CD4-positive, alpha-beta T cell treated with Interleukin-15 for 1 hour (primary cell): ENCODE data around the gene ETF1.
"Not testable (repeated sequence)": the region's sequence is repeated elsewhere in the genome, so short reads cannot be mapped to it uniquely, and the experiment has no call there.

ENCODE experiments used
- DNase-seq: peaks from one replicate; pipeline ENCODE4 v3.0.0-alpha.2; 2020

The ETF1 gene

DNA sequence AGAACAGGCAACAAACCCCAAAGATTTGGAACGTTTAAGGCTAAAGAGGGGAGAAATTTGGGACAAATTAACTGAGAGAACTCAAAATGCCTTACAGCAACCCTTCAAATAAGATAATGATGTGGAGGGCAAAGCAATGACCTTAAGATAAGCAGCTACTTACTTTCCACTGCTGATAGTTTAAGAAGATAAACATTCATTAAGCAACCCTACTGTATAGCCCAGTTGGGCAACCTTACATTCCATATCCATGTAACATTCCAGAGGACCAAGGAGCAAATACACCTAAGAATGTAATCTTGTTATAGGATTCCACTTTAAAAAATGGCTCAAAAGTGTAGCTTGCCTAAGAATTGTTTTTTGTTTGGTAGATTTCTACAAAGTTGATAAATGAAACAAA lies 14.8 kb downstream of the ETF1 start:
- no peak for DNase-seq

DNA sequence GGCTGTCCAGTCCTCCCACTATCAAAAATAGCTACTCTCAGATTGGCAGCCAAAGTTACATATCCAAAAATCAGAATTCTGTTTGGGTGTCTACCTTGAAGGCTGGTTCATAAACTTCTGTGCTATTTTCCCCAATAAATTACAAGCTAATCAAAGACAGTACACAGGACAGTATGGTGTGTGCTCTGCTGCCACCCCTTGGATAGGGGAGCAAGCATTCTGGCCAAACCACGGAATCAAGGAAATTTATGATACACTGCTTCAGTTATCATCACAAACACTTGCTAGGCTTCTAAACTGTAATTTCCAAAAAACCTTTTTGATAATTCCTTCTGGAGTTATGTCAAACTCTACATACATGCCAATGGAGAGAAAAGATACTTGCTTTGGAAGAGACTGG lies 15.9 kb downstream of the ETF1 start:
- DNase-seq = no peak

DNA sequence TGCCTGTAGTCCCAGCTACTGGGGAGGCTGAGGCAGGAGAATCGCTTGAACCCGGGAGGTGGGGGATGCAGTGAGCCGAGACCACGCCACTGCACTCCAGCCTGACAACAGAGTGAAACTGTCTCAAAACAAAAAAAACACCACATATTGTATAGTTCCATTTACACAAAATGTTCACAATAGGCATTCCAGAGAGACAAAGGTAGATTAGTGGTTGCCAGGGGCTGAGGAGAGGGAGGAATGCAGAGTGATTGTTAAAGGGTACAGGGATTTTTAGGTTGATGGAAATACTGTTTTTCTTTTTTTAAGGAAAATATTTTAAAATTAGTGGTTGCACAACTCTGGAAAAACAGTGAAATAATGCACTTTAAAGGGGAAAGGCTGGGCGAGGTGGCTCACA lies 19.6 kb downstream of the ETF1 start:
- DNase-seq = no peak

DNA sequence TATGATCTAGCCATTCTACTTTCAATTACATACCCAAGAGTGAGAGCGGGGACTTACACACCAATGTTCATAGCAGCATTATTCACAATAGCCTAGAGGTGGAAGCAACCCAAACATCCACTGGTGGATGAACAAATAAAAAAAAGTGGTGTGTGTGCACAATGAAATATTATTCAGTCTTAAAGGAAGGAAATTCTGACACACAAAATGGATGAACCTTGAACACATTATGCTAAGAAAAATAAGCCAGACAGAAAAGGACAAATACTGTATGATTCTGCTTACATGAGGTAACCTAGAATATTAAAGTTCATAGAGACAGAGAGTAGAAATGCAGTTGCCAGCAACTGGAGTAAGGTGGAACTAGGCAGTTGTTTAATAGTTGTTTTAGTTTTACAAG lies 22.1 kb downstream of the ETF1 start:
- DNase-seq = no peak

DNA sequence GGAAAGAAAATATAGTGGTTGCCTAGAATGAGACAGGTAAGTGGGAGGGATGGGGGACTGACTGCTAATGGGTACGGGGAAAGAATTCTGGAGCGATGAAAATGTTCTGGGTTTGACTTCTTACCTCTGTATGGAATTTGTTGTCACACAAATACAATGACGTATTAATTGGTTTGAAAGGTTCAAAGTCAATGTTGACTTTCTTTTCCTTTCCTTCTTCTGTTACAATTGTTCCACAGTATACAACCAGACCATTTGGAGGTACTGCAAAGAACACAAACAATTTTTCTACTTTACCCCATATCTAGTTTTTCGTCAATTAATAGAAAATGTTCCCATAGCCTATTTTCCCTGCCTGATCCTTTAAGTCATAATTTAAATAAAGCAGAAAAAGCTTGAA lies 25.6 kb downstream of the ETF1 start:
- no peak for DNase-seq

DNA sequence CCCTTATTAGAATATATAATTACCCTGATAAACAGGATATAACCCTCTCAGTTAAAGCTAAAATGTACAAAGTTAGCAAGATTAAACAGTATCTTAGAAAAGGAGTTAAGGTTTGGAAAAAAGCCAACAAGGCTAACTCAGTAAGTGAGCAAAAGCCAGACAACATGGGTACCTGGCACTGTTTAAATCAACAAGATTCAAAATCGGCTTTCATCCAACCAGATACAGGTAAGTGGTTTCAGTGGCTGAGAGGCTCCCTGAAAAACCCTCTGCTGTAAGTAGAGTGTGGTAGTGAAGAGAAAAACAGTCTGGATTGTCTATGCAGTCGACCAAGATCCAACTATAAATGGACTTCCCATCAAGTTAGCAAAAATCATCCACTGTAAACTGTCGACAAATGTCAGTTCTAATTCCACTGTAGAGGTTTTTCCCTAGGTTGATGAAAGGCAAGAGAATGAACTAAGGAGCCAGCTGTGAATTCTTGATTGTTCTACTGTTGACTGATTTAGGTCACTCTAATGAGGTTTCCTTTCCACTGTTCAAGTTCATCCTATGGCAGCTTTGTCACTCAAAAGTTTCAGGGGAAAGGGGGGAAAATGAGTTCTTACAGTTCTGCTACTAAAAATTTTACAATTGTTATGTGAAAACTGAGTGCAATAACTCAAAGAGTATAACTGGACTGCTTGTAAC lies 27.3 kb downstream of the ETF1 start:
- no peak for DNase-seq

DNA sequence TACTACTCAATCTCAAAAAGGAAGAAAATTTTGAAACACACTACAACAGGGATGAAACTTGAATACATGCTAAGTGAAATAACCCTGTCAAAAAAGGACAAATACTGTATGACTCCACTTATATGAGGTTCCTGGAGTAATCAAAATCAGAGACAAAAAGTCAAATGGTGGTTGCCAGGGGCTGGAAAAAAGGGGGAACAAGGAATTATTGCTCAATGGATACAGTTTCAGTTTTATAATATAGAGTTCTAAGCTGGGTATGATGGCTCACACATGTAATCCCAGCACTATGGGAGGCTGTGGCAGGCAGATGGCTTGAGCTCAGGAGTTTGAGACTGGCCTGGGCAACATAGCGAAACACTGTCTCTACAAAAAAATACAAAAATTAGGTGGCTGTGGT lies 29.0 kb downstream of the ETF1 start:
- DNase-seq = no peak

DNA sequence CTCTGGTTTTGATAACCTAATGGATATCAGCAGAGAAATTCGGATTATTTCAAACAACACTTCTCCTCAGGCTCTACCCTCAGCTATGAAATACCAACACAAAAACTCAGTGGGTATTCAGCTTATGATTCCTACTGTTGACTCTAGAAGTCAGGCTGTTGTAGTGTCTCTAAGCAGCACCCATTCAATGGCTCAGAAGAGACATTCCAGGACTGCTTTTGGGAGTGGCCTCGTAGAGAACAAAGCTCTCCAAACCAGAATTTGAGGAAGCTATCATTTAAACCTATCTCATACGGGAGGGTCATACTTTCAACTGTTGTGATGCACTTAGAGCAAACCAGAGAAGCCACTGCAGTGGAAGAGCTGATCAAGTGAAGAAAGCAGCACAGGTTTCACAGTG lies 34.1 kb downstream of the ETF1 start:
- no peak for DNase-seq

DNA sequence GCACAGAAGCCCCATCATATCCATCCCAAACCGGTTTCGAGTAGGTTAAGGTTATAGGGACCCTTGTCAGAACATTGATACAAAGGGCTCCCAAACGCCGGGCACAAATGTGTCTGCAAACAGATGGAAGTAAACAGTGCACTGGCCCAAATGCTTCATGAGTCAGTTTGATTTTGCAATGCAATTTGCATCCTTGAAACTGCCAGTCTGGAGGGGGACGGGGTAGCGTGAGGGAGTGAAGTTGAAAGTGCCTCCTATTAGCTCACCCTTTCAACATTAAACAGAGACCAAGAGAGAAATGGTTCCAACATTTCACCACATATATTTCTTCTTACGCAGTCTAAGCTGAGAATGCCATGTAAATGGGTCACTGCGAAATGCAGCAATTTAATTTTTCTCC lies 35.6 kb downstream of the ETF1 start:
- not testable (repeated sequence) for DNase-seq

DNA sequence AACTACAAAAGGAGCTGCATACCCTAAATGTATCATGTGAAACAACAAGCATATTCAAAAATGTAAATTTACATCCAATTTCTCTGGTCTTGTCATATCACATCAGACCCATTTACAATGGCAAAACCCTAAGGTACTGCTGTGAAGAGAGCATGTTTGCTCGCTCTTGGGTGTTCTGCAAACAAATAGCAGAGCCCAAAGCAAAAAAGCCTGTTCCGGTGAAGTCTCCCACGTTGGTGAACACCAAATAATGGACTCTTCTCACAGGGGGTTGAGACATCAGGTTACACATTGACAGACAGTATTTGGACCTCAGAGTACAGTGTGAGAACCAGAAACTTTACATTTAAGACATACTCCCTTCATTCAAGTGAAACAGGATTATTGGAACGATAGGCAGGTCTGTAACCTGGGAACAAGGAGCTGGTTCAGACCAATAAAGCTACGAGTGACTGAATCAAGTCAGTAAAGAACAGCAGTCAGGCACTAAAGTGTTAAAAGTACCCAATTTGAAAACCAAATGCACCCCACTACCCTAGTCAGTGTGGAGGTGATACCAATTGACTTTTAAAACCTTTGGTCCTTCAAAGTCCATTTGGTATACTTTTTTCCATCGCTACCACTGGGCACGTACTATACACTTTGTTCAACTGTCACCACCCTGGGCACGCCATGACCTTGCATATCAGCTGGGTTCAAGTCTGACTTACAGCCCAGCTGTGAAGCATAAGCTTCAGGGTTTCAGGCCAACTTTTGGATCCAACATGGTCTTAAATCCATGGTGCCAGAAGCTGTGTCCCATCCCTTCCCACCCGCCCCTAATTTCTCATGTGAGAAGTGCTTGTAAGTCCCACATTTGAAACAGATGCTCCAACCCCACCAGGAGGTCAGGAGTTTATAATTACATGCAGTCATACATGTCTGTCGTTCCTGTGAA lies 36.4 kb downstream of the ETF1 start:
- DNase-seq = no peak

DNA sequence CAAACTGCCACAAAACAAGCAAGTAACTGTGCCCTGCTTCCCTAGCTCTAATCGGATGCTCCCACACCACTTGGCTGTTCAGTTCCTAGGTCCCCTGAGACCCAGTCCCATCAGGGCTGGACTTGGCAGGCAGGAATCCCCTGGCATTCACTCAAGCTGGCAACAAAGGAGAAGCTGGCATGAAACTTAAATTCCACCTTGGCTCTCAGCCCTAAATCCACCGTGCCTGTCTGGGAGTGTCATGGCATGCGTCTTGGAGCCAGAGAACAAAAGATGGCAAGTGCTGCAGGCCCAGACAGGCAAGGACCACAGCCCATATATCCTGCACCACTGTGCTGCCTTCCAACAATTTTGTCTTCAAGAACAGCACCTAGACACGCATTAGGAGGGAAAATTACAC lies 38.2 kb downstream of the ETF1 start:
- DNase-seq = no peak

DNA sequence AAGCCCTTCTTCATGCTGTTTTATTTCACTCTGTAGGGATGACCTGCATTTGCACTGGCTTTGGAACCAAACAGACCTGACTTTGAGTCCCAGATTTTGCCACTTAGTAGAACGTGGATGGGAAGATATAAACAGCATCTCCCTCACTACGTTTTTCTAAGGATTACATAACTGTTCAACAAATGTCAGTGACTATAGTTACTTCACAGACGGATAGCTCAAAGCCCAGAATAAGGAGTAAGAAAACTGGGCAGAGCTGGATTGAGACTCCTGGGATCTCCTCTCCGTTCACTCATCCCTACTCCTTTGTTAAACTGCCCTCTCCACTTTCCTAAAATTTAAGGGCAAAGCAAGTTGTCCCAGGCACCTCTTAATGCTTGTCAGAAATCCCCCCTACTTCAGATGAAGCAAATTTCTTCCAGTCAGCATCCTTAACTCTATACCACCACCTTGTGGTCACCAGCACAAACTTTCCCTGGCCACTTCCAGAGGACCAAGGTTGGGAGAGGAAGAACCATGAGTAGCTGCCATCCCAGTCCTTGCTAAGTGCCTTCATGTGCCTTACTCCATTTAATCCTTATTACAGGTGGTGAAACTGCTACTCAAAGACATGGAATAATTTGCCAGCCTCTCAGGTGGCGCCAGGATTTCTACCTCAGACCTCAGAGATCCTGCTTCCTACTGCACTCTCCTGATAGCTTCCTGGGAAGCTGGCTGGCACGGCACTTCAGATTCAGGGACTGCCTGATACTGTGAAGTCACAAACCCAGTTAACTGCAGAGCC lies 39.4 kb downstream of the ETF1 start:
- DNase-seq = peak; percentile 46

DNA sequence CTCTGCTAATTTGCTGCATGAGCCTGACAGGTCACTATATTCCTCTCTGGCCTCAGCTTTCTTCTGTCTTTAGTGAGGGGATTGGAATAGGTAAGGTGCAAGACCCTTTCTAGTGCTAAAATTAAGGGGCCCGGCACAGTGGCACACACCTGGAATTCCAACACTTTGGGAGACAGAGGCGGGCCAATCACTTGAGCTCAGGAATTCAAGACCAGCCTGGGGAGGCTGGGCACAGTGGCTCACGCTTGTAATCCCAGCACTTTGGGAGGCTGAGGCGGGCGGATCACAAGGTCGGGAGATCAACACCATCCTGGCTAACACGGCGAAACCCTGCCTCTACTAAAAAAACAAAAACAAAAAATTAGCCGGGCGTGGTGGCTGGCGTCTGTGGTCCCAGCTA lies 40.5 kb downstream of the ETF1 start:
- DNase-seq = no peak

DNA sequence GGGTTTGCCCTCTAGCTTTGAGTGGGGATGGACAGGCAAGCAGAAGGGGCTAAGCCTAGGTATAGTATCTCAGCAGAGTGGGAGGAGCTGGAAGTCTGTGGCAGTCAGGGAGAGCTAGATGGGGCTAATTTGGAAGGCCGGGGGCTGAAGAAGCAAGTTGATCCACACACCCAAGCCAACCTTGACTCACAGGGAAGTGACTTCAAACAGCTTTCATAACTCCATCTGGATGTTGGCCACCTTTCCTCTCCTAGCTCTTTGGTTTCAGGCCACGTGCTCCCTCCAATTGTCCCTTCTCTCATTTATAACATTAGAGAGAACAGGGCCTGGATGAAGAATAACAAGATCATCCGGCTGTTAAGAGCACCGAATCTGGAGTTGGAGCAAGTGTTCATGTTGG lies 40.9 kb downstream of the ETF1 start:
- no peak for DNase-seq

DNA sequence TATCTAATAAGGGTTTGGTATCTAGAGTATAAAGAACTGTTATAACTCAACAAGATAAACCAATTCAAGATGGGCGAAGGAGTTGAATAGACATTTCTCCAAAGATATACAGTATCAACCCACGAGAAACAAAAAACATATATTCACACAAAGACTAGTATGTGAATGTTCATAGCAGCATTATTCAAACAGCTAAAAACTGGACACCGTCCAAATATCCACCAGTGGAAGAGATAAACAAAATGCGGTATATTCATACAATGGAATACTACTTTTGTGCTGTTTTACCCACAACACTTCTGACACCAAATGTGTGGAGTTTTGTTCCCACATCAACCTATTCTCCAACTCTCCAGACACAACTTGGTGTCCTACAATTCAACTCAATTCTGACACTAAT lies 44.7 kb downstream of the ETF1 start:
- no peak for DNase-seq

DNA sequence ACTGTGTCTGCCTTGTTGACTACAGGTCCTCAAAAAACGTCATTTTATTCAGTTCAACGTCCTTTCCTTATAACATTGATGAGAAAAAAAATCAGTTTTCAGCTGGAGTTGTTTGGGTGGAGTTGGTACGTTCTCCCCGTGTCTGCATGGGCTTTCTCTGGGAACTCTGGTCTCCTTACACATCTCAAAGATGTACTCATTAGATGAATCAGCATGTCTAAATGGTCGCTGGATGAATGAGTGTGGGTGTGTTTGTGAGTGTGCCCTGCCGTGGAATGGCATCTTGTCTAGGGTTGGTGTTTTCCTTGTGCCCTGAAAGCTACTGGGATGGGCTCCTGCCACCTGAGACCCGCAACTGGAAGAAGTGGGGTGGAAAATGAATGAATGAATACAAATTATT lies 47.7 kb downstream of the ETF1 start:
- DNase-seq = no peak

DNA sequence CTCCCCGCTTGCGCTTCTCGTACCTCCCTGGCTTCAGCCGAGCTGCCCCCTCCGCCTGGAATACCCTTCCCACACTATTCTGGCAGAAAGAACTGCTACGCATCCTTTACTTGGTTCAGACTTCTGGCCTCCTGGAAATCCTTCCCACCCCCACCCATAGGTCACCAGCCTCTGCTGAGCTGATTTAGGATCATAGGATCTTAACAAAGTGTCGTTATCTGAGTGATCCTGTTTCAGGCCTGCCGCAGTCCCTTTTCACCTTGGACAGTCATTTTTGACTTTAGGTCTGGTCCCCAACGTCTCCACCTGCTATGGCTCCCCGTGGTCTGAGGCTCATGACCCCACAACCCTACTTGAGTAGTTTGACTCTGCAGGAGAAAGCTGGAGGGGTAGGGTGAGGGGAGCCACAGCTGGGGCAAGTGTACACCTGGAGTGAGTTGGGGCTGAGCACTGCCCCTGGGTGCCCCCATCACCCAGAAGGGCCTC lies 50.4 kb downstream of the ETF1 start:
- DNase-seq = no peak

DNA sequence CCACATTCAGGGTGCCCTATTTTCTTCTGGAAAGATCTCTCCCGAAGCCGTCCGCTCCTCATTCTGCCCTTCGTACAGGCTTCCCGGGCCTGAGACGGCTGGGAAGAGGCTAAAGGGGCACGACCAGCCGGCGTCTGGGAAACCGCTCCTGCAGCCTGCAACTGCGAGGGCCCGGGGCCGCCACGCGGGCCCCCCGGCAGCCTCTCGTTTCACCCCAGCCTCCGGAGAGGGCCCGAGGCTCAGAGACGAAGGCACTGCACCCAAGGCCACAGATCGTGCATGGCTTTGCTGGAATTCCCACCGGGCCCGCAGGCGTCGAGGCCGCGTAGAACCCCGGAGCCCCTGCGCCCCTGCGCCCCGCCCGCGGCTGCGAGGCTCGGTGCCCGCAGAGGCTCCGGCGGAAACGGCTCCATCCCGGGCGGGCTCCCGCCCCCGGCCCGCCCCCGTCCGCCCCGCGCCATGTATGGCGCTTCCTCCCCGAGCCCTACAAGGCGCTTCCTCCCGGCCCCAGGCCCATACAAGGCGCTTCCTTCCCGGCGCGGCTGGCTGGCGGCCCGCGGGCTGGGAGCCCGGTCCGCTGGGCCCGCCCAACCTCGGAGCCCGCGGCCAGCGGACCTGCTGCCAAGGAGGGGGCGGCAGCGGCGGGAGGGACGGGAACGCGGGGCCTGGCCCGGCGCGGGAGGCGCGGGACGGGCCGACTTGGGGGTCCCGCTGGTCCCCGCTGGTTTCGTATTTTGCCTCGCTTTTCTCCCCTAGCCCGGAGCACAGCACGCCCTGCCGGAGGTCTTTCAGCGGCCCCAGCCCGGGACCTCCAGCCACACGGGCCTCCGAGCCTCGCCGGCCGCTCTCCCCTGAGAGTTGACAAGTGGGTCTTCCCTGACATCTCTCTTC lies 51.1 kb downstream of the ETF1 start:
- DNase-seq = peak; percentile 89

DNA sequence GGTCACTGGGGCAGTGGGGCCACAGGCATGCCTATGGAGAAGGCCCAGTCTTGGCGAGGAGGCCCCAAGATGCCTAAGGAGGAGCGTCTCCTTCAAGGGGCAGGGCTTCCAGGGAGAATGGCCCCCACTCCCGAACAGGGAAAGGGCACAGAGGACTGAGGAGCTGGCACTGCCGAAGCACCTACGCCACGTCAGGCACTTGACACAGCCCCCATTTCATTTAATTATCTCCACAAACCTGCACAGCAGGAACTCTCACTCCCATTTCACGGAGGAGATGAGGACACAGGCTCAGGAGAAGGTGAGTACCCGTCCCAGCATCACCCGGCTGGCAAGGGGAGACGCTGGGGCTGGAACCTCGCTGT lies 51.8 kb downstream of the ETF1 start:
- DNase-seq = no peak

DNA sequence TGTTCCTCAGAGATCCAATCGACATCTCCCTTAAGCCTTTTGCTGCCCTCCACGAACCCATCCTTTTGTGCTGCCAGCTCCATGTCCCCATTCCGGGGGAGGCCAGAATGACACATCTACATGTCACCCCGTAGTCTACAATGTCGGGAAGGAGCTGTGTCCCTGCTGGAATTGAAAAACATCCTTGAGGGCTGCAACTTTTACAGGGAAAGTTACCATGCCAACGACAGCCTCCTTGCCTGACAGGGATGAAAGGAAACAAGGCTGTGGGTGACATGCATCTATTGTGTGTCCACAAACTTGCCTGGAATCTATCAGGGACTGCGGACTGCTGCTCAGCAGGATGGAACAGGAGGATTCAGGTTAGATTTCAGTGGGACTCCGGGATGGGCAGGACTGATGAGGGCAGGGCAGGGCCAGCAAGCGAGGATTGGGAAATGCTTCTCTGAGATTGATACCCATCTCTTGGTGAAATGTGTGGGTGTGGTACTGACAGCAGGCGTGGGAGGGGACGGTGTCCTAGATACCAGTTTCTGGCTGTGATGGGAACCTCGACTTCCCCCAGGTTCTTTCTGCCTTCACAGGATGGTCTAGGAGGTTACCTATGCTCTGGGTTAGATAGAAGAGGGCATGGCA lies 52.3 kb downstream of the ETF1 start:
- no peak for DNase-seq

DNA sequence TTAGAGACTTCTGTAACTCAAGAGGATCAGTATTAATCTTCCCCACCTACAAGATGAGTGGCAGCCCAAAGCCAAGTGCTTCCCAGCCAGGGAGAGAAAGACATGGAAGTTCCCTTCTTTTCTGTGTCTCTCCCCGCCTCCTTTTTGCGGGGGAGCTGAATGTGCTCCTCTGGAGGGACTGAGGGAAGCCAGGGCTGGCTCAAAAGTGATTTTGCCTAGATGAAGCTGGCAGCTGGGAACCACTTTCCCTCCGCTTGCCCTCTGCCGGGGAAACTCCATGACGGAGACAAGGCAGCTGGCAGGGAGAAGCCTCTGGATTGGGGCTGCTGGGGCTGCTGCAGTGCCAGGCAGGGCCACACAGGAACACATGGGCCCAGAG lies 53.4 kb downstream of the ETF1 start:
- DNase-seq = no peak

DNA sequence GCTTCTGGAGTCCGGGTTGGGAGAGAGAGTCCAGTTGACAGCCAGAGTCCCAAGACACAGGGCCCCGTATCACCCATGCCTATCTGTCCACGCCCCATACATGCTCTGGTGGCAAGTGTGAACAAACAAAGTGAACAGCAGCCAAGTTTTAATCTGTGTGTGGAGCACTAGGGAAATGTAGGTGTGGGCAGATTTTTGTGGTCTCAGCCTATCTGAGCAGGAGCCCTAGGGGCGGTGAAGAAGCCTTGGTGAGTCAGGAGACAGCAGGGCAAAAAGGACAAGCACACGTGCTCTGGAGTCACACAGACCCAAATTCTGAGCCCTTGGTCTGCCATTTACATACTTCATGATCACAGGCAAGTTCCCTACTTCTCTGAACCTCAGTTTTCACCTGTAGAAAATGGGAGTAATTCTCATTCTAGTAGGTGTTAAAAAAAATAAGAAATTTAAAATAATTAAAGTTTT lies 54.5 kb downstream of the ETF1 start:
- no peak for DNase-seq
